Ovary (tissue), 9 donors: ENCODE measurements around the gene IL17RA. TPM values are rescaled to one million over a fixed set of nuclear protein-coding genes. Genes with fewer than 3 reads are reported as not detected.

Experiments used
- DNase-seq, 5 donors: peaks; one replicate each; pipeline ENCODE4 v3.0.0-alpha.2; 2019 to 2020
- H3K27ac ChIP-seq, 2 donors: fragments of 200-600 bp; one replicate each; pipeline versions ENCODE4 v1.5.1 to v1.8.0; 2019 to 2022
- H3K27me3 ChIP-seq: fragments of 200-600 bp; one replicate; pipeline ENCODE4 v1.8.0; 2022
- H3K36me3 ChIP-seq: fragments of 200-600 bp; sonication (generic); one replicate; pipeline ENCODE4 v1.5.1; 2019
- H3K4me1 ChIP-seq: one replicate; pipeline ENCODE4 v1.8.1; 2013; ENCODE audit warnings: mild to moderate bottlenecking, moderate library complexity; ENCODE audit not compliant: insufficient read depth
- H3K4me3 ChIP-seq: fragments of 200-600 bp; sonication (generic); one replicate; pipeline ENCODE4 v1.5.1; 2017
- H3K9me3 ChIP-seq, 2 donors: fragments of 200-600 bp in 1 of 2; sonication (generic) in 1 of 2; one replicate each; pipeline versions ENCODE4 v1.5.1 to v1.8.1; 2013 to 2019; ENCODE audit warnings: mild to moderate bottlenecking in 1 of 2, moderate library complexity in 1 of 2
- CTCF ChIP-seq, 3 donors: fragments of 450-650 bp in 2 of 3; fragments of 200-600 bp in 1 of 3; IDR thresholded peaks; one replicate each; pipeline versions ENCODE4 v1.5.1 to v1.8.0; 2016 to 2022; ENCODE audit warnings: antibody characterized with exemption in 3 of 3, mild to moderate bottlenecking in 1 of 3
- EP300 ChIP-seq: sonication (generic); formaldehyde crosslinking; IDR thresholded peaks from one replicate; pipeline ENCODE4 v1.6.1; 2017; ENCODE audit warnings: antibody characterized with exemption
- POLR2A ChIP-seq: fragments of 450-650 bp; IDR thresholded peaks from one replicate; pipeline ENCODE4 v1.6.1; 2017; ENCODE audit warnings: antibody characterized with exemption, mild to moderate bottlenecking, moderate library complexity
- WGBS, 3 donors: extraction: QIAGEN DNeasy Blood & Tissue Kit in 1 of 3; methylation state at CpG; one replicate each; pipeline versions ENCODE4 v1.1.5 to v1.1.7; 2013 to 2017; 5-methylcytosine and 5-hydroxymethylcytosine counted together
- intact Hi-C, 4 donors: fragments of 100-400 bp; cut with DNase I; formaldehyde crosslinking; loops; one replicate each; pipeline versions ENCODE4 v1.11.0 to v1.15.1; 2022 to 2023
- polyA plus RNA-seq, 2 donors: library from polyadenylated mRNA; stranded (reverse); fragments of 200-250 nt in 1 of 2; fragments of 350-450 nt in 1 of 2; fragmentation: Illumina TruSeq in 1 of 2; extraction: RNeasy Lipid Tissue Mini Kit (QIAGEN cat#74804) in 1 of 2; gene quantifications; one replicate each; pipeline ENCODE4 v1.2.3, GENCODE V29; 2013 to 2014
- total RNA-seq, 7 donors: library from RNA; depleted of rRNA in 2 of 7; stranded (reverse); fragments of >200 nt in 2 of 7; fragmentation: NEBNext Ultra II Directional in 3 of 7; extraction: Animal tissue kit (Norgen Biotek cat#: 25700) in 3 of 7; gene quantifications; one replicate each; pipeline versions ENCODE4 v1.1.0 to v1.2.4, GENCODE V29; 2016 to 2023
- donor health status: DM: no; HTN: no; CAD: no; lungs with moderate emphysema.
- donor health status: DM: no; HTN: no; CAD: no.
- donor health status: Bipolar disorder and iron deficiency.
- donor health status: DM: yes; HTN: yes; CAD: no.
- donor health status: DM: no; HTN: no; CAD: no.
- donor health status: DM: yes; HTN: yes; CAD: no.

The IL17RA gene
- total and polyA plus RNA-seq, 9 donors, result 6.4 to 18.1 (median 13.1) TPM

- H3K36me3 ChIP-seq, result no peaks in the 10 kb centered on the region
- no peaks in the 10 kb centered on the region for H3K27me3 ChIP-seq
- no peak for TF ChIP-seq POLR2A
- no peaks in the 10 kb centered on the region for H3K9me3 ChIP-seq
- DNase-seq, result no peak
- H3K4me3 ChIP-seq, result no peak overlapping the region
- peaks cover 2% of the 10 kb centered on the region for H3K4me1 ChIP-seq
- H3K27ac ChIP-seq, result no peak overlapping the region
- intact Hi-C loops, result no loop called here
These were observed 41.3 kb upstream of the IL17RA start for GRCh38 chr22:17043521-17043920.

GRCh38 chr22:17046566-17047348, 38.0 kb upstream of the IL17RA start:
- TF ChIP-seq POLR2A, result no peak
- no peak for TF ChIP-seq CTCF (IDR thresholded peaks at IDR 0.05)
- TF ChIP-seq EP300, result no peak
- H3K27me3 ChIP-seq, result no peaks in the 10 kb centered on the region
- H3K4me1 ChIP-seq, result no peaks in the 10 kb centered on the region
- 70 to 72% (median 72%) methylated on average over 5 of the region's 5 CpGs for whole genome bisulfite sequencing, 3 donors
- H3K27ac ChIP-seq, result no peak overlapping the region
- intact Hi-C loops, result no loop called here
- no peak overlapping the region for H3K4me3 ChIP-seq
- DNase-seq, result no peak
- H3K36me3 ChIP-seq, result no peaks in the 10 kb centered on the region
- no peaks in the 10 kb centered on the region for H3K9me3 ChIP-seq

- DNase-seq, result no peak
- Histone ChIP-seq H3K27me3 (no peaks in the 10 kb centered on the region), H3K27ac (no peak overlapping the region), H3K36me3 (no peaks in the 10 kb centered on the region), H3K4me1 (no peaks in the 10 kb centered on the region), H3K9me3 (no peaks in the 10 kb centered on the region), H3K4me3 (no peak overlapping the region)
- intact Hi-C loops, result no loop called here
- TF ChIP-seq CTCF (IDR thresholded peaks at IDR 0.05), result no peak
- TF ChIP-seq POLR2A, result no peak
- TF ChIP-seq EP300, result no peak
- WGBS, 3 donors, result 81 to 88% (median 86%) methylated on average over 1 of the region's 1 CpG
These were observed 37.1 kb upstream of the IL17RA start for GRCh38 chr22:17047656-17048055.

- Histone ChIP-seq H3K36me3 (no peaks in the 10 kb centered on the region), H3K4me3 (no peak overlapping the region), H3K27me3 (no peaks in the 10 kb centered on the region), H3K9me3 (no peaks in the 10 kb centered on the region), H3K4me1 (no peaks in the 10 kb centered on the region), H3K27ac (no peak overlapping the region)
- TF ChIP-seq EP300 (no peak), POLR2A (no peak), CTCF (IDR thresholded peaks at IDR 0.05) (no peak)
- WGBS, 3 donors, result 75 to 83% (median 79%) methylated on average over 5 of the region's 5 CpGs
- no peak for DNase-seq
- intact Hi-C loops, result loop anchor here in 1 of 4 donors (5.0 kb wide), 1 partner anchor 139 kb away; no protein-coding TSS in a partner anchor
These were observed 28.7 kb upstream of the IL17RA start for GRCh38 chr22:17056058-17056457.

- H3K4me1 ChIP-seq, result no peaks in the 10 kb centered on the region
- no peak overlapping the region for H3K4me3 ChIP-seq
- H3K36me3 ChIP-seq, result no peaks in the 10 kb centered on the region
- 78 to 84% (median 80%) methylated on average over 8 of the region's 8 CpGs for WGBS, 3 donors
- DNase-seq, result no peak
- no peaks in the 10 kb centered on the region for H3K27me3 ChIP-seq
- no peak for TF ChIP-seq POLR2A
- TF ChIP-seq CTCF (IDR thresholded peaks at IDR 0.05), result no peak
- TF ChIP-seq EP300, result no peak
- intact Hi-C loops, result loop anchor here in 1 of 4 donors (5.0 kb wide), 1 partner anchor 140 kb away; no protein-coding TSS in a partner anchor
- no peak overlapping the region for H3K27ac ChIP-seq
- no peaks in the 10 kb centered on the region for H3K9me3 ChIP-seq
These were observed 28.0 kb upstream of the IL17RA start for GRCh38 chr22:17056807-17057206.
